ENCODE results near the gene SLC2A13.

DNA sequence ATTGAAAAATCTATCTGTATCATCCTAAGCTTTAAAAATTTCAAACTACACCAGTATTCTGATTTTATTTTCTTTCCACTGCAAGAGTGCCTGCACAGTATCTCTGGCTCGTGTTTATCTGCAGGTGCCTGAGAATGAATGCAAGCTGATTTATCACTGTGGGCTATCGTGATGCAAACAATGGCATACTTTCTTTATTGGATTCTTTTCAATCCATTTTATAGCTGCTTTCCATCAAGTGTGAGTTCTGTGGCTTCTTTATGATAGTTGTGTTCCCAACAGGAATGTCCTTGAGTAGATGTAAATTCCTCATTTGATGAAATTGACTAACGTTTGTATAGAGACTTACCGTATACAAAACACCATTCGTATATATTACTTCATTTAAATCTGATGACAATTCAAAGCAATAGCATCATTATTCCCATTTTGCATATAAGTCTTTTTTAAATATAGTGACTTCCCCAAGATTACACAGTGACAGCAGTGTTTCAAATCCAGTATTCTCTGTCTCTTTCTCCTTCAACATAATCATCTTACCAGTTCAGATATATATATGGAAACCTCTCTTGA is 326.0 kb downstream of the SLC2A13 start:
- TF ChIP-seq, protein P1, sequence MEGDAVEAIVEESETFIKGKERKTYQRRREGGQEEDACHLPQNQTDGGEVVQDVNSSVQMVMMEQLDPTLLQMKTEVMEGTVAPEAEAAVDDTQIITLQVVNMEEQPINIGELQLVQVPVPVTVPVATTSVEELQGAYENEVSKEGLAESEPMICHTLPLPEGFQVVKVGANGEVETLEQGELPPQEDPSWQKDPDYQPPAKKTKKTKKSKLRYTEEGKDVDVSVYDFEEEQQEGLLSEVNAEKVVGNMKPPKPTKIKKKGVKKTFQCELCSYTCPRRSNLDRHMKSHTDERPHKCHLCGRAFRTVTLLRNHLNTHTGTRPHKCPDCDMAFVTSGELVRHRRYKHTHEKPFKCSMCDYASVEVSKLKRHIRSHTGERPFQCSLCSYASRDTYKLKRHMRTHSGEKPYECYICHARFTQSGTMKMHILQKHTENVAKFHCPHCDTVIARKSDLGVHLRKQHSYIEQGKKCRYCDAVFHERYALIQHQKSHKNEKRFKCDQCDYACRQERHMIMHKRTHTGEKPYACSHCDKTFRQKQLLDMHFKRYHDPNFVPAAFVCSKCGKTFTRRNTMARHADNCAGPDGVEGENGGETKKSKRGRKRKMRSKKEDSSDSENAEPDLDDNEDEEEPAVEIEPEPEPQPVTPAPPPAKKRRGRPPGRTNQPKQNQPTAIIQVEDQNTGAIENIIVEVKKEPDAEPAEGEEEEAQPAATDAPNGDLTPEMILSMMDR (IDR thresholded peaks at IDR 0.05): no peak
- TF ChIP-seq POLR2A (IDR thresholded peaks at IDR 0.05): no peak

Data from body of pancreas (tissue), 4 donors.